ENCODE results near the gene CDKAL1. TPM values are rescaled to one million over a fixed set of nuclear protein-coding genes. Genes with fewer than 3 reads are reported as not detected.
A peak's percentile ranks its signal among the peaks of the same experiment; 100 is the strongest.

CDKAL1 gene
- total and polyA plus RNA-seq, 2 experiments from 2014 or later: 14.4 to 19.5 TPM

DNA sequence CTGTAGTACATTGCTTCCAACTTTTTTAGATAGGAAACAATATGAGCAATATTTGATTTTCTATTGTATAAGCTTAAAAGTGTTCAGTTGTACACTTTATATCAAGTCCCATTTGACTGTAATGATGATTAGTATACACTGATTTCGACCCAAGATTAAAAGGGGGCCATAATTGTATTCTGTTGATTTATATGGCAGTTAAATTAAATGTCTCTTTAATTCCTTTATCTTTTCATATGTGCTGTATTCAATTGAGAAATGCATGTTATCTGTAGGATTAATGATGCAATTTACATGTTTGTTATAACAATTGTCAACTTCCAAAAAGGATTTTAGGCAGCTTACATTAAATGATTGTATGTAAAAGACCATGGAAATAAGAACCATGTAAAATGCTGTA lies 317.5 kb downstream of the CDKAL1 start:
- WGBS (ENCODE audit: low lambda C conversion rate, missing lambda C conversion rate): 70% methylated on average over 1 of the region's 1 CpG
- Histone ChIP-seq H4K20me1 (ENCODE audit: insufficient read depth, poor library complexity, severe bottlenecking) (no peaks in the 10 kb centered on the region), H3K4me2 (no peak overlapping the region), H3K36me3 (replicated peaks; ENCODE audit: insufficient read depth, low read depth) (no peaks in the 10 kb centered on the region), H3K27ac (no peak overlapping the region), H3K27me3 (no peaks in the 10 kb centered on the region), H3K4me1 (ENCODE audit: insufficient read depth) (peaks cover 10% of the 10 kb centered on the region), H3K4me3 (no peak overlapping the region), H3K9me3 (ENCODE audit: low read depth) (no peaks in the 10 kb centered on the region), H3K79me2 (no peaks in the 10 kb centered on the region), H3K9me2 (replicated peaks; ENCODE audit: insufficient read depth) (no peaks in the 10 kb centered on the region), H2AFZ (no peak overlapping the region)
- DNase-seq (ENCODE audit: low spot score): no peak
- no peak for TF ChIP-seq EZH2 (IDR thresholded peaks at IDR 0.05; ENCODE audit: borderline replicate concordance)
- TF ChIP-seq, protein P1, sequence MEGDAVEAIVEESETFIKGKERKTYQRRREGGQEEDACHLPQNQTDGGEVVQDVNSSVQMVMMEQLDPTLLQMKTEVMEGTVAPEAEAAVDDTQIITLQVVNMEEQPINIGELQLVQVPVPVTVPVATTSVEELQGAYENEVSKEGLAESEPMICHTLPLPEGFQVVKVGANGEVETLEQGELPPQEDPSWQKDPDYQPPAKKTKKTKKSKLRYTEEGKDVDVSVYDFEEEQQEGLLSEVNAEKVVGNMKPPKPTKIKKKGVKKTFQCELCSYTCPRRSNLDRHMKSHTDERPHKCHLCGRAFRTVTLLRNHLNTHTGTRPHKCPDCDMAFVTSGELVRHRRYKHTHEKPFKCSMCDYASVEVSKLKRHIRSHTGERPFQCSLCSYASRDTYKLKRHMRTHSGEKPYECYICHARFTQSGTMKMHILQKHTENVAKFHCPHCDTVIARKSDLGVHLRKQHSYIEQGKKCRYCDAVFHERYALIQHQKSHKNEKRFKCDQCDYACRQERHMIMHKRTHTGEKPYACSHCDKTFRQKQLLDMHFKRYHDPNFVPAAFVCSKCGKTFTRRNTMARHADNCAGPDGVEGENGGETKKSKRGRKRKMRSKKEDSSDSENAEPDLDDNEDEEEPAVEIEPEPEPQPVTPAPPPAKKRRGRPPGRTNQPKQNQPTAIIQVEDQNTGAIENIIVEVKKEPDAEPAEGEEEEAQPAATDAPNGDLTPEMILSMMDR (IDR thresholded peaks at IDR 0.05; ENCODE audit: poor library complexity): no peak
- TF ChIP-seq EZH2phosphoT487 (IDR thresholded peaks at IDR 0.05; ENCODE audit: low read depth, severe bottlenecking, unreplicated experiment): no peak

DNA sequence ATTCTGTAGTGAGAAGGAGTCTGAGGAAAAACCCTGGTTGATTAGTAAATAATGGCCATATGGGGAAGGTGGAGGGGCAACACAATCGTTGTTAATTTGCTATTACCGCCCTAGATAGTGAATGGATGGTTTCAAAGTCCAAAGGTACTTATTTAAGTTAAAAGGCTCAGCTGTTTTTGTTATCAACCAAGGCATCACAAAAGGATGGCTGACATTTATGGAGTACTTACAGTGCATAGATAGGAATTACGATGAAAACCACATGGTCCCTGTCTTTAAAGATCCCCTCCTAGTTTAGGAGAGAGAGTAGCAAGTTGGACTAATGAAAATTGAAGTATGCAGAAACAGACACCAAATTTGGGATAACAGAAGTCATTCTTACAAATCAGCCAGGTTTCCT lies 319.6 kb downstream of the CDKAL1 start:
- H3K4me1 ChIP-seq (ENCODE audit: insufficient read depth): peaks cover 5% of the 10 kb centered on the region
- 24% methylated on average over 3 of the region's 3 CpGs for WGBS (ENCODE audit: low lambda C conversion rate, missing lambda C conversion rate)

DNA sequence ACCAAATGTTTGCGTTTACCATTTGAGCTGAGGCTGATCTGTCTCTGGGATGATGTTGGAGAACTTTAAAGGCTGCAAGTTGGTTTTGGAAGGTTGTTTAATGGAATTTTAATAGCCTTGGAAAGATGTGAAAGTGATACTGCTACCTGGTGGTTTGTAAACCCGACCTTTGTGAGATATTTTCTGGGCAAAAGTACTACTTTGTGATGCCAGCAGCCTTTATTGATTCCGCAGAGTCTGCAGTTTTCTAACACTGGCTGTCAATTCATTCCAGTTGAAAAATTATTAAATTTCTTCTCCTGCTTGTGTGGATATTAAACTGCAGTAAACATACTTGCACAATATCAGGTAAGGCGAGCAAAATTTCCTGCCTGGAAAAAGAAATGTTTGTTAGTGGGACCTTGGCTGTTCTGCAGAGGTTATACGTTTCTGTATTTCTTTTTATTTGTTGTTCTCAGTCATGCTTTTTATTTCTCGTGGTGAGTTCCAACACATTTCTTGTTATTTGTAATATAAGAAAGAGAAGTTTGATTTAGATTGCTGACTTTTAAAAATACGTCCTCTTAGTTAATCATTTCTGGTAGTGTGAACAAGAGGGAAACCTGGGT lies 322.5 kb downstream of the CDKAL1 start:
- no peak overlapping the region for H2AFZ ChIP-seq
- no peak for DNase-seq (ENCODE audit: low spot score)
- H3K9me2 ChIP-seq (replicated peaks; ENCODE audit: insufficient read depth): no peaks in the 10 kb centered on the region
- H4K20me1 ChIP-seq (ENCODE audit: insufficient read depth, poor library complexity, severe bottlenecking): no peaks in the 10 kb centered on the region
- H3K4me1 ChIP-seq (ENCODE audit: insufficient read depth): peaks cover 5% of the 10 kb centered on the region
- no peaks in the 10 kb centered on the region for H3K79me2 ChIP-seq
- TF ChIP-seq, protein P1 (IDR thresholded peaks at IDR 0.05; ENCODE audit: poor library complexity): no peak
- TF ChIP-seq EZH2 (IDR thresholded peaks at IDR 0.05; ENCODE audit: borderline replicate concordance): no peak
- TF ChIP-seq EZH2phosphoT487 (IDR thresholded peaks at IDR 0.05; ENCODE audit: low read depth, severe bottlenecking, unreplicated experiment): no peak
- H3K36me3 ChIP-seq (replicated peaks; ENCODE audit: insufficient read depth, low read depth): no peaks in the 10 kb centered on the region
- H3K4me2 ChIP-seq: no peak overlapping the region
- H3K27ac ChIP-seq: no peak overlapping the region
- no peak overlapping the region for H3K4me3 ChIP-seq
- no peaks in the 10 kb centered on the region for H3K9me3 ChIP-seq (ENCODE audit: low read depth)
- 79% methylated on average over 7 of the region's 7 CpGs for WGBS (ENCODE audit: low lambda C conversion rate, missing lambda C conversion rate)
- H3K27me3 ChIP-seq: no peaks in the 10 kb centered on the region

More for the DNA sequence above, 319.6 kb downstream of the CDKAL1 start:
- TF ChIP-seq EZH2phosphoT487 (IDR thresholded peaks at IDR 0.05; ENCODE audit: low read depth, severe bottlenecking, unreplicated experiment) (no peak), EZH2 (IDR thresholded peaks at IDR 0.05; ENCODE audit: borderline replicate concordance) (no peak)
- TF ChIP-seq, protein P1 (IDR thresholded peaks at IDR 0.05; ENCODE audit: poor library complexity): no peak
- Histone ChIP-seq H3K79me2 (no peaks in the 10 kb centered on the region), H3K27ac (no peak overlapping the region), H4K20me1 (ENCODE audit: insufficient read depth, poor library complexity, severe bottlenecking) (no peaks in the 10 kb centered on the region), H3K9me3 (ENCODE audit: low read depth) (no peaks in the 10 kb centered on the region), H3K36me3 (replicated peaks; ENCODE audit: insufficient read depth, low read depth) (no peaks in the 10 kb centered on the region), H3K9me2 (replicated peaks; ENCODE audit: insufficient read depth) (no peaks in the 10 kb centered on the region), H3K27me3 (no peaks in the 10 kb centered on the region), H3K4me2 (peak overlapping the region; percentile 32), H2AFZ (no peak overlapping the region), H3K4me3 (no peak overlapping the region)
- DNase-seq (ENCODE audit: low spot score): no peak

Measured in hepatocyte (in vitro differentiated cells).